Endothelial cell of umbilical vein (primary cell): ENCODE measurements around the gene GALNT2. TPM values are rescaled to one million over a fixed set of nuclear protein-coding genes. Genes with fewer than 3 reads are reported as not detected.

Source experiments
- BruUV-seq: library from RNA; stranded (reverse); fragments of 400-500 nt; replicated peaks from 2 replicates; lab custom pipeline; 2021; lab: Mats Ljungman, UMichigan
- CTCF ChIA-PET: fragments of 300-600, 350-600 bp; sonication (Branson Sonifier 250); formaldehyde crosslinking; loops from one replicate; lab custom pipeline; 2021; ENCODE audit warnings: antibody characterized with exemption, inconsistent platforms; lab: Charles Lee
- POLR2A ChIA-PET: fragments of 300-600, 350-600 bp; sonication (Branson Sonifier 250); formaldehyde crosslinking; loops from one replicate; lab custom pipeline; 2021; ENCODE audit warnings: antibody characterized with exemption, inconsistent platforms; lab: Charles Lee
- DNase-seq: peaks from one replicate; pipeline ENCODE4 v3.0.0-alpha.2; 2011; ENCODE audit warnings: low read depth, low spot score
- FAIRE-seq: peaks from 2 replicates; lab custom pipeline; 2011; peaks lifted over from hg19 to GRCh38; lab: Jason Lieb, UNC
- H2AFZ ChIP-seq: 2 replicates; pipeline ENCODE4 v1.6.0; 2012; ENCODE audit warnings: low read depth, low read length, control low read depth, inconsistent platforms
- H3K27ac ChIP-seq: 2 replicates; pipeline ENCODE4 v1.5.1; 2011; ENCODE audit warnings: low read depth, mild to moderate bottlenecking, control low read depth, low read length, moderate library complexity; ENCODE audit not compliant: insufficient read depth
- H3K27me3 ChIP-seq, 2 experiments: 2 replicates each; pipeline versions ENCODE4 v1.6.0 to v1.6.1; 2011; ENCODE audit warnings: low read length in 2 of 2, mixed read lengths in 1 of 2; ENCODE audit not compliant: control insufficient read depth in 2 of 2, insufficient read depth in 2 of 2
- H3K36me3 ChIP-seq, 2 experiments: 2 replicates in 1 of 2; 3 replicates in 1 of 2; pipeline ENCODE4 v1.5.1; 2011; ENCODE audit warnings: low read length in 2 of 2, mild to moderate bottlenecking in 1 of 2, moderate library complexity in 1 of 2; ENCODE audit not compliant: control insufficient read depth in 2 of 2, insufficient read depth in 2 of 2; ENCODE audit errors: extremely low read depth in 1 of 2
- H3K4me1 ChIP-seq: 3 replicates; pipeline ENCODE4 v1.5.1; 2011; ENCODE audit warnings: mild to moderate bottlenecking, low read length; ENCODE audit not compliant: control insufficient read depth, insufficient read depth; ENCODE audit errors: extremely low read depth
- H3K4me2 ChIP-seq: 2 replicates; pipeline ENCODE4 v1.6.1; 2011; ENCODE audit warnings: low read length, control low read depth, mixed read lengths; ENCODE audit not compliant: insufficient read depth
- H3K4me3 ChIP-seq, 3 experiments: fragments of 200-600 bp in 1 of 3; sonication (generic), shearing (Covaris generic) in 1 of 3; replicated peaks in 1 of 3; 2 replicates each; pipeline ENCODE4 v1.5.1; 2011 to 2016; ENCODE audit warnings: control low read depth in 3 of 3, low read length in 3 of 3, mild to moderate bottlenecking in 2 of 3, inconsistent platforms in 1 of 3, low read depth in 1 of 3, moderate library complexity in 1 of 3; ENCODE audit not compliant: insufficient read depth in 1 of 3
- H3K79me2 ChIP-seq: 2 replicates; pipeline ENCODE4 v1.6.0; 2012; ENCODE audit warnings: low read length, inconsistent platforms; ENCODE audit not compliant: control insufficient read depth, insufficient read depth
- H3K9ac ChIP-seq: replicated peaks from 2 replicates; pipeline ENCODE3; 2011; ENCODE audit warnings: low read length, control low read depth; ENCODE audit not compliant: insufficient read depth; ENCODE audit errors: extremely low read depth
- H3K9me1 ChIP-seq: replicated peaks from 3 replicates; pipeline ENCODE4 v1.6.0; 2011; ENCODE audit warnings: mild to moderate bottlenecking, low read length; ENCODE audit not compliant: control insufficient read depth, insufficient read depth; ENCODE audit errors: extremely low read depth
- H3K9me3 ChIP-seq: replicated peaks from 2 replicates; pipeline ENCODE4 v1.5.1; 2012; ENCODE audit warnings: low read length, inconsistent platforms; ENCODE audit not compliant: control insufficient read depth, insufficient read depth
- H4K20me1 ChIP-seq: replicated peaks from 2 replicates; pipeline ENCODE3; 2011; ENCODE audit warnings: mild to moderate bottlenecking, low read length; ENCODE audit not compliant: control insufficient read depth, insufficient read depth; ENCODE audit errors: extremely low read depth
- EZH2 ChIP-seq: IDR thresholded peaks from 2 replicates; pipeline ENCODE4 v1.6.1; 2012; ENCODE audit warnings: borderline replicate concordance, low read depth, mild to moderate bottlenecking, moderate library complexity, low read length, inconsistent platforms; ENCODE audit not compliant: severe bottlenecking
- FOS ChIP-seq: IDR thresholded peaks from 2 replicates; pipeline ENCODE4 v1.6.1; 2011; ENCODE audit warnings: mild to moderate bottlenecking, low read length, moderate library complexity, borderline replicate concordance; ENCODE audit not compliant: insufficient read depth
- GATA2 ChIP-seq: IDR thresholded peaks from 2 replicates; pipeline ENCODE4 v1.7.0; 2011; ENCODE audit warnings: low read depth, mild to moderate bottlenecking, moderate library complexity, mixed read lengths, low read length; ENCODE audit not compliant: insufficient read length, insufficient read depth
- JUN ChIP-seq: IDR thresholded peaks from 2 replicates; pipeline ENCODE4 v1.6.1; 2011; ENCODE audit warnings: borderline replicate concordance, low read depth; ENCODE audit not compliant: insufficient read length, insufficient read depth
- POLR2A ChIP-seq: IDR thresholded peaks from 2 replicates; pipeline ENCODE4 v1.6.1; 2012; ENCODE audit warnings: low read depth, mild to moderate bottlenecking, control low read depth, low read length
- dilution Hi-C: fragments of 300-500 bp; cut with MboI; formaldehyde crosslinking; loops from one replicate; pipeline ENCODE4 v1.15.0; 2019; ENCODE audit warnings: low sequenced_read_pairs; ENCODE audit not compliant: extremely low pct_ligation_motif_present
- intact Hi-C: fragments of 100-400 bp; cut with micrococcal nuclease; formaldehyde crosslinking; loops from one replicate; pipeline ENCODE4 v1.10.0; 2022
- polyA plus RNA-seq, 4 experiments: library from polyadenylated mRNA; depleted of rRNA in 3 of 4; stranded (reverse) in 3 of 4; unstranded in 1 of 4; fragments of >200 nt; gene quantifications; 2 replicates each; pipeline versions ENCODE4 v1.2.1 to v1.2.3, GENCODE V29; 2011 to 2012; ENCODE audit warnings: missing spikeins in 1 of 4
- total RNA-seq: library from RNA; stranded (reverse); gene quantifications from 2 replicates; pipeline ENCODE4 v1.2.3, GENCODE V29; 2021
- TF ChIP-seq, protein P1 (sequence below), 2 donors: IDR thresholded peaks; 1 replicate in 1 of 2; 2 replicates in 1 of 2; pipeline ENCODE4 v1.5.1; 2011; ENCODE audit warnings: low read length in 2 of 2, mild to moderate bottlenecking in 2 of 2, moderate library complexity in 2 of 2, control low read depth in 1 of 2, inconsistent platforms in 1 of 2, low read depth in 1 of 2; ENCODE audit not compliant: insufficient read depth in 1 of 2; ENCODE audit errors: extremely low read depth in 1 of 2

The GALNT2 gene
- total and polyA plus RNA-seq, 2 donors (not counting 3 experiments of a cell fraction or from before 2014, with no cell fraction given) = 56.3 to 77.5 TPM

DNA sequence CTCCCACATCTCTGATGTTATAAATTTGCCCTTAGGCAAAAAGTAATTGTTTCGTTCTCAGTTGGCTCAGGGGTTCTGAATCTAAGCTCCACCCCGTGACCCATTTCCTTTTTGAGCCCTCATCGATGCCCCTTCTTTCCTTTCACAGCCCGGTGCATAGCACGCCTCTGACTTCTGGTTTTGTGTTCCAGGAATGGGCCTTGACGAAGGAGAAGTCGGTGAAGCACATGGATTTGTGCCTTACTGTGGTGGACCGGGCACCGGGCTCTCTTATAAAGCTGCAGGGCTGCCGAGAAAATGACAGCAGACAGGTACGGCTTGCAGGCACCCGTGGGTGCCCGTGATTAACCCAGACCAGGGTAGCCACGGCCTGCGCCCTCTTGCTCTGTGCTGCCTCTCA is 207.2 kb downstream of the GALNT2 start:
- POLR2A ChIA-PET = no interaction called here

GRCh38 chr1:230276401-230276800 is 209.4 kb downstream of the GALNT2 start:
- dilution Hi-C loops = no loop called here
- Histone ChIP-seq H2AFZ (no peak overlapping the region), H3K36me3 (peaks cover 0 to 5% of the 10 kb centered on the region in 2 experiments), H3K4me1 (peaks cover 11% of the 10 kb centered on the region), H4K20me1 (no peaks in the 10 kb centered on the region), H3K79me2 (no peaks in the 10 kb centered on the region), H3K9me3 (no peaks in the 10 kb centered on the region), H3K27ac (no peak overlapping the region), H3K4me3 (no peak overlapping the region), H3K4me2 (no peak overlapping the region), H3K9me1 (no peaks in the 10 kb centered on the region), H3K27me3 (no peaks in the 10 kb centered on the region), H3K9ac (no peak overlapping the region)
- intact Hi-C loops = no loop called here
- TF ChIP-seq, protein P1, sequence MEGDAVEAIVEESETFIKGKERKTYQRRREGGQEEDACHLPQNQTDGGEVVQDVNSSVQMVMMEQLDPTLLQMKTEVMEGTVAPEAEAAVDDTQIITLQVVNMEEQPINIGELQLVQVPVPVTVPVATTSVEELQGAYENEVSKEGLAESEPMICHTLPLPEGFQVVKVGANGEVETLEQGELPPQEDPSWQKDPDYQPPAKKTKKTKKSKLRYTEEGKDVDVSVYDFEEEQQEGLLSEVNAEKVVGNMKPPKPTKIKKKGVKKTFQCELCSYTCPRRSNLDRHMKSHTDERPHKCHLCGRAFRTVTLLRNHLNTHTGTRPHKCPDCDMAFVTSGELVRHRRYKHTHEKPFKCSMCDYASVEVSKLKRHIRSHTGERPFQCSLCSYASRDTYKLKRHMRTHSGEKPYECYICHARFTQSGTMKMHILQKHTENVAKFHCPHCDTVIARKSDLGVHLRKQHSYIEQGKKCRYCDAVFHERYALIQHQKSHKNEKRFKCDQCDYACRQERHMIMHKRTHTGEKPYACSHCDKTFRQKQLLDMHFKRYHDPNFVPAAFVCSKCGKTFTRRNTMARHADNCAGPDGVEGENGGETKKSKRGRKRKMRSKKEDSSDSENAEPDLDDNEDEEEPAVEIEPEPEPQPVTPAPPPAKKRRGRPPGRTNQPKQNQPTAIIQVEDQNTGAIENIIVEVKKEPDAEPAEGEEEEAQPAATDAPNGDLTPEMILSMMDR (IDR thresholded peaks at IDR 0.05; ENCODE audit: extremely low read depth in 1 of 2, insufficient read depth in 1 of 2, low read depth in 1 of 2, low read length in 2 of 2) = no peak
- TF ChIP-seq EZH2 = no peak
- no peak for TF ChIP-seq POLR2A
- no peak for TF ChIP-seq JUN
- no TSS peak for BruUV-seq
- ChIA-PET CTCF (no interaction called here), POLR2A (no interaction called here)
- DNase-seq = no peak
- FAIRE-seq = no peak

More for the DNA sequence above, 207.2 kb downstream of the GALNT2 start:
- Histone ChIP-seq H3K4me2 (peak overlapping the region; percentile 22), H3K4me3 (no peak overlapping the region), H3K79me2 (no peaks in the 10 kb centered on the region), H3K4me1 (peaks cover 25% of the 10 kb centered on the region), H3K9me1 (no peaks in the 10 kb centered on the region), H4K20me1 (no peaks in the 10 kb centered on the region), H3K9me3 (no peaks in the 10 kb centered on the region), H3K27ac (no peak overlapping the region), H2AFZ (no peak overlapping the region), H3K27me3 (no peaks in the 10 kb centered on the region), H3K36me3 (no peaks in the 10 kb centered on the region), H3K9ac (no peak overlapping the region)
- FAIRE-seq = peak; percentile 70
- TF ChIP-seq FOS (no peak), JUN (no peak), GATA2 (peak; percentile 15)
- CTCF ChIA-PET = interaction anchor here (0.6 to 1.4 kb wide), 5 partner anchors 8 to 60 kb away, joined by 3 to 4 read pairs (median 3); no protein-coding TSS in a partner anchor
- BruUV-seq = no TSS peak
- intact Hi-C loops = no loop called here
- dilution Hi-C loops = no loop called here
- DNase-seq = peak; percentile 69
